A549 treated with dexamethasone at 1 μM for 4 hours (cell line): Measurements from ENCODE around the gene ADGRD1. TPM values are rescaled to one million over a fixed set of nuclear protein-coding genes. Genes with fewer than 3 reads are reported as not detected.

Source experiments
- total RNA-seq: library from RNA; stranded (reverse); fragments of 200-300 nt; extraction: Qiagen RNA extraction; gene quantifications from 5 replicates; pipeline ENCODE4 v1.2.3, GENCODE V29; 2022

ADGRD1 gene
- total RNA-seq = 0.40 to 0.56 TPM (median 0.55 TPM) in 5 replicates

GRCh38 chr12:130953771-130954543, at the start of gene ADGRD1:
TSS of gene ADGRD1 (plus strand) at chr12:130953907. CDS start at chr12:130954466, 559 bp downstream.

Other genes starting within 250 kb of the ADGRD1 start
- 0.06 to 0.09 TPM (median 0.07 TPM) in 4 of 5 replicates, not detected in the other for gene RIMBP2, start 237.6 kb upstream of the ADGRD1 start, total RNA-seq
- 22.9 to 29.7 TPM (median 27.4 TPM) in 5 replicates for gene STX2, start 114.7 kb upstream of the ADGRD1 start, total RNA-seq
- gene RAN, start 81.8 kb upstream of the ADGRD1 start, total RNA-seq = 1,677 to 1,881 TPM (median 1,725 TPM) in 5 replicates